ENCODE data around the gene SCGB1C2.
"Not testable (repeated sequence)": the region's sequence is repeated elsewhere in the genome, so short reads cannot be mapped to it uniquely, and the experiment has no call there.

DNA sequence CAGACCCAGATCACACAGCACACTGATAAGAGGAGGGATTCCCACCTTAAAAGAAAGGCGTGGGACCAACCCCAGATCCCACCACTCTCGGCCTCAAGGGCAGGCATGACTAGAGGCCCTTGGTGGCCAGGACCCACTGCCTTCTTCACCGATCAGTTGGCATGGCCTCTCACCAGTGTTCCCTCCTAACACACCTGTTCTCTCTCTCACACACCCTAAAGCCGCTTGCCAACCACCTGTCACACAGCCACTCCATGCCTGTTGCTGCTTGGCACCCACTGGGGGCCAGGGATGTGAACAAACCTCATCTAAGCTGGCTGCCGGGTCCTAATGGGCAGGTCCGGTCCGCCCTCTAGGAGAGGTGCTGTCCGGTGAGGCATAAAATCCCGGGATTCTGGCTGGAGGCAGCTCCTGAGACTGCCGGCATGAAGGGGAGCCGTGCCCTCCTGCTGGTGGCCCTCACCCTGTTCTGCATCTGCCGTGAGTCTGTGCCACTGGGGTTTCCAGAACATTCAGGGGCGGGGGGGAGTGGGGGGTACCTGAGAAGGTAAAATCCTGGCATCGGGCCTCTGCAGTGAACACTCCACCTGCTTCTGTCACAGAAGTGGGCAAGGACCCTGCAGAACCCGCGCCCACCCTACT, at the start of gene SCGB1C2:
- TF ChIP-seq, protein P1, sequence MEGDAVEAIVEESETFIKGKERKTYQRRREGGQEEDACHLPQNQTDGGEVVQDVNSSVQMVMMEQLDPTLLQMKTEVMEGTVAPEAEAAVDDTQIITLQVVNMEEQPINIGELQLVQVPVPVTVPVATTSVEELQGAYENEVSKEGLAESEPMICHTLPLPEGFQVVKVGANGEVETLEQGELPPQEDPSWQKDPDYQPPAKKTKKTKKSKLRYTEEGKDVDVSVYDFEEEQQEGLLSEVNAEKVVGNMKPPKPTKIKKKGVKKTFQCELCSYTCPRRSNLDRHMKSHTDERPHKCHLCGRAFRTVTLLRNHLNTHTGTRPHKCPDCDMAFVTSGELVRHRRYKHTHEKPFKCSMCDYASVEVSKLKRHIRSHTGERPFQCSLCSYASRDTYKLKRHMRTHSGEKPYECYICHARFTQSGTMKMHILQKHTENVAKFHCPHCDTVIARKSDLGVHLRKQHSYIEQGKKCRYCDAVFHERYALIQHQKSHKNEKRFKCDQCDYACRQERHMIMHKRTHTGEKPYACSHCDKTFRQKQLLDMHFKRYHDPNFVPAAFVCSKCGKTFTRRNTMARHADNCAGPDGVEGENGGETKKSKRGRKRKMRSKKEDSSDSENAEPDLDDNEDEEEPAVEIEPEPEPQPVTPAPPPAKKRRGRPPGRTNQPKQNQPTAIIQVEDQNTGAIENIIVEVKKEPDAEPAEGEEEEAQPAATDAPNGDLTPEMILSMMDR (IDR thresholded peaks at IDR 0.05 in 8 of 11, conservative IDR thresholded peaks at IDR 0.05 in 3 of 11), result not testable (repeated sequence)
- not testable (repeated sequence) for TF ChIP-seq POLR2A, POLR2AphosphoS5 (IDR thresholded peaks at IDR 0.05)
